ENCODE data around the gene STAC2.
"Not testable (repeated sequence)": the region's sequence is repeated elsewhere in the genome, so short reads cannot be mapped to it uniquely, and the experiment has no call there.

Gene STAC2, protein sequence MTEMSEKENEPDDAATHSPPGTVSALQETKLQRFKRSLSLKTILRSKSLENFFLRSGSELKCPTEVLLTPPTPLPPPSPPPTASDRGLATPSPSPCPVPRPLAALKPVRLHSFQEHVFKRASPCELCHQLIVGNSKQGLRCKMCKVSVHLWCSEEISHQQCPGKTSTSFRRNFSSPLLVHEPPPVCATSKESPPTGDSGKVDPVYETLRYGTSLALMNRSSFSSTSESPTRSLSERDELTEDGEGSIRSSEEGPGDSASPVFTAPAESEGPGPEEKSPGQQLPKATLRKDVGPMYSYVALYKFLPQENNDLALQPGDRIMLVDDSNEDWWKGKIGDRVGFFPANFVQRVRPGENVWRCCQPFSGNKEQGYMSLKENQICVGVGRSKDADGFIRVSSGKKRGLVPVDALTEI

DNA sequence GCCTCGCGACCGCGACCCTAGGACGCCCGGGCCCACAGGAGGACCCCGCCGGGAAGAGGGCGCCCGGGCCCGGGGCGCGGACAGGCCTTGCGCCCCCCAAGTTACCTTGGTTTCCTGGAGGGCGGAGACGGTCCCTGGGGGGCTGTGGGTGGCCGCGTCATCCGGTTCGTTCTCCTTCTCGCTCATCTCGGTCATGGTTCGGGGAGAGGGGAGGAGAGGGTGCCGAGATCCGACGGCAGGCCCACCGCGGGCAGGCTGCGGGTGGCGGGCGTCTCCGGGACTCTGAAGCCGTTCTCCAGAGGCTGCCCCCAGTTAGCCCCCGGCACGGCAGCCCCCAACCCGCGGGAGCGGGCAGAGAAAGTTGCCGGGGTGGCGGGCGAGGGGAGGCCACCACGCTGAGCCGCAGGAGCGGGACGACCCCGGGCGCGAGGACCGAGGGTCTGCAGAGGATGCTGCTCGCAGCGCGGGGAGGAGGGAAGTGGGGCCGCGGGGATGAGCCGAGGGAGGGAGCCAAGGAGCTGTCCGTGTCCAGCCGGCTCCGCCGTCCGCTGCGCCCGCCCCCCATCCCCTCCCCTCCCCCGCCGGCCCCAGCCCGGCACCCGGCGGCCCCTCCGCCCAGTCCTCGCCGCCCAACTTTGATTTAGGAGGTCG, at the start of gene STAC2:
TSS of gene STAC2 (minus strand) at position 638 of the 651 bp plus-strand sequence. CDS start at position 195, 443 bp downstream.
- DNase-seq = peak in 1 of 3 experiments; percentile 41

DNA sequence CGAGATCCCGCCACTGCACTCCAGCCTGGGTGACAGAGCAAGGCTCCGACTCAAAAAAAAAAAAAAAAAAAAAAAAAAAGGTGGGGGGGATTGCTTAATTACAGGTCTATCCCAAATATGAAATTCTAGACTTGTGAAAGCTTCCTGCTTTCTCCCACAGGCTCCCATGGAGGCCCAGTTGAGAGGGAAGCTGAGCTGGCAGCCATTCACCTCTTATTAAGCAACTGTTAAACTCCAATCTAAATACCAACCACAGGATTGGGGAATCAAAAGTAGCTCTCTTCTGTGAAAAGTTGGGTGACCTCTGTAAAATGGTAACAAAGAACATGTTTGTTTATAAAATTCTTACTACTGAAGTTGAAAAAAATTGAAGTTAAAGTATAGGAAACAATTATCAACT, 45.8 kb upstream of the STAC2 start:
- DNase-seq = no peak

DNA sequence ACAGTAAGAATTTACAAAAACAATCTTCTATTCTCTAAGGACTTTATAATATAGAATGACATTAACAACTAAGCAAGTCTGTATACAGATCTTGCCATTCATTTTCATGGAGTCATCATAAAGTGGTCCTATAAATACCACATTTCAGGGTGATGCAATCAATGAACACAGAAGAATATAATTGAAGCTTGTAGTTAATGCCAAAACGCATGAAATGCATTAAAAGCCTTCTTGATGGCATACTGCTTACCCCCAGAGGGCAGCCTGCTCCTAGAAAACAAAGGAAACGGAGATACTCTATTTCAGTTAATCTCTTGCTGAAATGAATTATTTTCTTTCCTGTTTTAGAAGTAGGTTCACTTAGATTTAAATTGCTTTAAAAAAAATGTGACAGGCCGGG, 45.2 kb upstream of the STAC2 start:
- peak in 1 of 3 experiments; percentile 5 for DNase-seq

DNA sequence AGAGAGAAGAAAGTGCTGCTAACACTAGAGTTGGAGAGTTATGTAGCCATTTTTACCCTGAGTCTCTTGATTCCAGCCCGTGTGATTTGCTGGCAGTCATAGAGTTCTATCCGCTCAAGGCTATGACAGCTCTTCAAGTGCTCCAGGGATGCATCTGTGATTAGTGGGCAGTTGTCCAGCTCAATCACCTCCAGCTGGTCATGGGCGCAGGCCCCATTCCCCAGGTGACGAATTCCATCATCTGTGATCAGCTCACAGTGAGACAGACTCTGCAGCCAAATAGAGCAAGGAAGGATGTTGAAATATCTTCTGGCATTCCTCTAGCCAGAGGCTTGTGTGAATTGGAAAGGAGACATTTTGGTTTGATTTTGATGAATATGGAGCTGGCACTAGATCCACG, 38.4 kb upstream of the STAC2 start:
- DNase-seq = no peak

DNA sequence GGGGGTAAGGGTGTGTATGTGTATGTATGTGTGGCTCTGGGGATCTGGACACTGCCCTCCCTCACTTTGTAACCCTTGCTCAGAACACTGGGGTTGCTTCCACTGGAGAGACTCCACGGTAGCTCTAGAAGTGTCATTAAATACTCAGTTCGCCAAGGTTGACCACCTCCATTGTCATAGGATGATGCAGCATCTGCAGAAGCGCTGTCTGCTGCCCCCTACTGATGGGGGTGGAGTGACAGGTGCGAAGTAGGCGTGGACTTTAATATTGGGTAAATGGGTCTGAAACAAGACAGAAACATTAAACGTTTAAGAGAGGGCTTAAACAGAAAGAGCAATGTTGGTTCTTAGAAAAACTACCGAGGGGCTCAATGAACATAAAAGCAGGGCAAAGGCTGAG, 35.5 kb upstream of the STAC2 start:
- peak in 2 of 3 experiments; percentile 9 to 16 for DNase-seq

DNA sequence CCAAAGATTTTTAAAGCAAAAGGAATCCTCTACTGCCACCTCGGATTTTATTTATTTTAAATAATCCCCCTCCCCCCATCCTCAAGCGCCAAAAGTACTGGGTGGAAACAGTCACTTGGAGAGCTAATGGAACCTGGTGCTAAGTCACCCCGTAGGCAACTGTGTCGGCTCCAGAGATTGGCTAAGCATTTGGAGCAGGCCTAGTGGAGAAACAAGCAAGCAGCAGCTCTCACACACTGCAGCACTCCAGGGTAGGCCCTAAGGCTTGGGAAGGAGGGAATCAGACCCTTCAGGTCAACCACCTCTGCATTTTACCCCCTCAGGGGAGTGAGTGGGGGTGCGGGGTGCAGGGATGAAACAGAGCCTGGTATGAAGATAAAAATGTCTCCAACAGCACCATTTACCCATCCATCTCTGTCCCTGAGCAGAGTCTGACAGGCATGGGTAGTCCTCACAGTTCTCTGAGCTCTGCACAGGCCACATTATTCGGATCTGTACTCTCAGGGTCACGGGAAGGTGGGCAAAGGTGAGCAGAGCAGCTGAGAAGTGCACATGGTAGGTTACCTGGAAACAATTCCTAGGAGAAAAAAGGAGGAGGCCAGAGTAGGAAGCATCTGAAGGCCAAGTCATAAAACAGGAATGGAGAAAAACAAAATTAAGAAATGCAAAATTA, 27.2 kb upstream of the STAC2 start:
- no peak for DNase-seq

DNA sequence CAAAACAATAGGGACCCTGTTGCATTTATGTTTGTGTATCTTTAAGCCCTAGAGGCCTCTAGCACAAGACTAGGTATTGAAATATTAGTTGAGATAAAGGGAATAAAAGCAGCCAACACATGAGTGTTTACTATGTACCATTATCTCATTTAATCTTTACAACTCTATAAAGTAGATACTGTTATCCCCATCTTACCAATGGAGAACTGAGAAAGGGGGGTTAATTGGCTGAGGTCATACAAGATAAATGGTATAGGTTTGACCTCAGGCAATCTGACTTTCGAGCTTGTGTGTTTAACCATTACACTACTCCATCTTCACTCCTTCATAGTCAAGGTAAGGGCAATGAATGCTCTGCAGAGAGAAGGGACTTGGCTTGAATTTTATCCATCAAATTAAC, 26.3 kb upstream of the STAC2 start:
- no peak for DNase-seq

DNA sequence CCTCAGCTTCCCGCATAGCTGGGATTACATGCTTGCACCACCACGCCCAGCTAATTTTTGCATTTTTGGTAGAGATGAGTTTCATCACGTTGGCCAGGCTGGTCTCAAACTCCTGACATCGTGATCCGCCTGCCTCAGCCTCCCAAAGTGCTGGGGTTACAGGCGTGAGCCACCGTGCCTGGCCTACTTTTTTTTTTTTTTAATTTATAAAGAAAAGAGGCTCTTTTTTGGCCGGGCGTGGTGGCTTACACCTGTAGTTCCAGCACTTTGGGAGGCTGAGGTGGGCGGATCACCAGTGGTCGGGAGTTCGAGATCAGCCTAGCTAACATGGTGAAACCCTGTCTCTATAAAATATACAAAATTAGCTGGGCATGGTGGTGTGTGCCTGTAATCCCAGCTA, 24.3 kb upstream of the STAC2 start:
- DNase-seq = not testable (repeated sequence)

DNA sequence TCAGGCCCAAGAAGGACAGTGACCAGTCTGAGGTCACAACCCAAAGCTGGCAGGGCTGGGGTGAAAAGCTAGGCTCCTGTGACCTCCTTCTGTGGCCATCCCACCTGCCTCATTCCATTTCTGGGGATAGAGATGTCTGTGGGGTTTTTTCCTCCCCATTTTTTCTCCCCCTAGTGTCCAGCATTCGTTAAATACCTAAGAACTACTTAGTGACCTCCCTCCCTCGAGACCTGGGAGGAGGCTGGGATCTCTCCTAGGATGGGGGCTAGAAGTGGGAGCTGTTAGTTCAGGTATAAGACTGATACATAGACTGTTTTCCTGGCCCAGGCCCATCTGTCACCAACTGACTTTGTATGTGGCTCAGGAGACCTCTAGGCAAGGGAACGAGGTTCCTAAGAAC, 20.5 kb upstream of the STAC2 start:
- DNase-seq = no peak

DNA sequence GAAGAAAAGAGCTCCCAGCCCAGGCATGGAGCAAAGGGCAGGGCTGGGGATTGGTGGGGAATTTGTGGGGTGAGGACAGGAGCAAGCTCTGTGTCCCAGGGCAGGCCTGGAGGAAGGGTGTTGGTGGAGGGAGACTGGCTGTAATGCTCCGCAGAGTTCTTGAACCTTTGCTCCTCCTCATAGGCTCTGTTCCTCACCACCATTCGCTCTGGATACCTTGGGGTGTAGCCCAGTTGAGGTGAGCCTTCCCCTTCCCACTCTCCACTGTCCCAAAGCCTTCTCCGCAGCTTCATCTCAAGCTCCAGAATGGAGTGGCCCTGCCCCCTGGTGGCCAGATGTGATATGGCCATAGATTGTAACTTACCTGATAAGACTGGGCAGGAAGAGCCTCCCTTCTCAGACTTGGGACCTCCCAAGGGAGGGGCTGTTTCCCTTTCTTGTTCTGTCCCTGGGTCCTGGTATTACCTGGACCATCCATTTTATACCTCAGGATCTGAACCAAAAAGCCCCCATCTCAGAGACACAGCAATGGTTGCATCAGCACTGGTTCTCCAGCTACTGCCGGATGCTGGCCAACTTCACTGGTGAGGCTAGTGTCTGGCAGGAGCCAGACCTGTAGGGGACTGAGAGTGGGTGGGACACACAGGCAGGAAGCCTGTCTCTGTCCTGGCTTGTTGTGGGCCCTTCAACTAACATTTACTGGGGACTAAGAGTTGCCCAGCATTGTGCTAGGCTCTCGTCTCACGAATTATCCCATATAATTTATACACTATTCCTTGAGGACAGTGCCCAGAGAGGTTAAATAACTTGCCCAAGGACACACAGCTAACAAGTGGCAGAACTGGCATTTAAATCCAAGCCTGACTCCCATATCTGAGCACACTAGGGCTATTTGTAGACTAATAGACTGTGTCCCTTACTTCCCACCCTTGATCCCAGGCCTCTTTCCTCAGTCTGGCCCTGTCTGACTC, 19.1 kb upstream of the STAC2 start:
- peak; percentile 65 to 88 (median 85) for DNase-seq

DNA sequence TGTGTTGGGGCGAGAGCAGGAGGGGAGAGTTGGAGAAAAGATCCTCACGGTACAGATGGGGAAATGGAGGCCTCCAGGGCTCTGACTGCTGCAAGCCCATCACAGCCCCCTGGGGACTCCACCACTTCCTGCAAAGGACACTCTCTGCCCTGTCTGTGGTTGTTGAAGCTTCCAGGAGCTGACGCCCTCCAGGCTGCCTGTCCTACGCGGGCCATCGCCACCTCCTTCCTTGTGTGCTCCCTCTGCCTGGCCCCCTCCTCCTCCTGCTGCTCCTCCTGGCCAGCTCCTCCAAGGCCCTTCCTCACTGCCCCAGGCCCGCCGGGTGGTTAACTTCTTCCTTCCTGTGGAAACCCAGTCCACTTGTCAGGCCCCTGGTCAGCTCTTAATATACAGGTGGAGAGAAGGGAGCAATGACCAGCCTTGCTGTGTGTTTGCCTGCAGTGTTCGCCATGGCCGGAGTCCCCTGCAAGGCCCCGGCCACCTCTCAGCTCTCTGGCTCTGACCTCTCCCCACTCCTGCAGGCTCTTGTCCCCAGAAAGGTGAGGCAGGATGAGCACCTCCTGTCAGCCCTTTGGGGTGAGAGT, 18.4 kb upstream of the STAC2 start:
- no peak for DNase-seq

DNA sequence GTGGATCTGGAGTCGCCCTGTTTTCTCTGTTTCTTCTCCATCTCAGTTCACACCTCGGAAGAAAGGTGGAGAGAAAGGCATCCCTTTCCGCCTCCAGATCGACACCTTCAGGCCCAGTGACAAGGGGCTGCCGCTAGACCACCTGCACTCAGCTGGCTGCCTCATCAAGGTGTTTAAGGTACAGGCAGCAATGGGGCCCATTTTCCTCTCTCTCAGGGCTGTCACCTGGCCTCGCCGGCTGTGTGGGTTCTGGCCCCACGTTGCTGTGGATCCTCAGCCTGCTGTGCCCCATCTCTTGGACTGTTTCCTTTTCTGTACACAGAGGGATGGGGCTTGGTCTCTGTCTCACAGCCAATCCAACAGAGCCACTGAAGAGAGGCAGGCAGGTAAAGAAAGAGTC, 17.4 kb upstream of the STAC2 start:
- no peak for DNase-seq

DNA sequence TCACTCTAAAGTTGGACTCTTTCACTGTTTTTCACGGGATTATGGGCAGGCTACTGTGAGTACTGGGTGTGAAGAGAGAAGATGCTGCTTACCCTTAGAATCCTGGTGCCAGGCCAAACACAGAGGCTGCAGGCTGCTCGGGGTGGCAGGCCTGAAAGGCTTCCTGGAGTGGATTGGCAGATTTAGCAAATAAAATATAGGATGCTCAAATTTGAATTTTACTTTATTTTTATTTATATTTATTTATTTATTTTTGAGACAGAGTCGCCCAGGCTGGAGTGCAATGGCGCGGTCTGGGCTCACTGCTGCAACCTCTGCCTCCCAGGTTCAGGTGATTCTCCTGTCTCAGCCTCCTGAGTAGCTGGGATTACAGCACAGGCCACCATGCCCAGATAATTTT, 14.9 kb upstream of the STAC2 start:
- no peak for DNase-seq

DNA sequence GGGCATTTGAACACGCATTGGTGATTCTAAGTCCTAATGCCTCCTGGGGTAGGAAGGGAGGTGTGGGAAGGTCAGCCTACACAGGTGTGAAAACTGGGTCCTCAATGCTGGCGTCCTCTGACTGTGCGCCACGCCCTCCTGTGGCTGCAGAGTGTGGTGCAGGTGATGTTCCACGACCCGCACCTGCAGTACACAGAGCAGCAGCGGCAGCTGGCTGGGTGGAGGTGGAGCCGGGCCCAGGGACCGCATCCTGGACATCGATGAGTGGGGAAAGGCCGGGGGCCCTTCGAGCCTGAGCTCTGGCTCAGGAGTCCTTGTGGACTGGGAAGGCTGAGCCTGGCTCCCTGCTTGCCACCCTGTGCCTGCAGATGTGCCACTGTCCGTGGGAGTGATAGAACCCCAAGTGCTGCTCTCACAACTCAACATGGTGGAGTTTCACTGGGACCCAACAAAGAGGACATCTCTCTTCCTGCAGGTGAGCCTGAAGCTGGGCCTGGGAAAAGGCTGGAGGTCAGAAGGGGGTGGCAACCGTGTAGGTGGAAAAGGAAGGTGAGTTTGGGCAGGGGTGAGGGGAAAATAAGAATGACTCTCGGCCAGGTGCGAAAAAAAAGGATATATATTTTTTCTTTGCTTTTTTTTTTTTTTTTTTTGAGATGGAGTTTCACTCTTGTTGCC, 14.0 kb upstream of the STAC2 start:
- peak; percentile 36 to 69 (median 36) for DNase-seq

DNA sequence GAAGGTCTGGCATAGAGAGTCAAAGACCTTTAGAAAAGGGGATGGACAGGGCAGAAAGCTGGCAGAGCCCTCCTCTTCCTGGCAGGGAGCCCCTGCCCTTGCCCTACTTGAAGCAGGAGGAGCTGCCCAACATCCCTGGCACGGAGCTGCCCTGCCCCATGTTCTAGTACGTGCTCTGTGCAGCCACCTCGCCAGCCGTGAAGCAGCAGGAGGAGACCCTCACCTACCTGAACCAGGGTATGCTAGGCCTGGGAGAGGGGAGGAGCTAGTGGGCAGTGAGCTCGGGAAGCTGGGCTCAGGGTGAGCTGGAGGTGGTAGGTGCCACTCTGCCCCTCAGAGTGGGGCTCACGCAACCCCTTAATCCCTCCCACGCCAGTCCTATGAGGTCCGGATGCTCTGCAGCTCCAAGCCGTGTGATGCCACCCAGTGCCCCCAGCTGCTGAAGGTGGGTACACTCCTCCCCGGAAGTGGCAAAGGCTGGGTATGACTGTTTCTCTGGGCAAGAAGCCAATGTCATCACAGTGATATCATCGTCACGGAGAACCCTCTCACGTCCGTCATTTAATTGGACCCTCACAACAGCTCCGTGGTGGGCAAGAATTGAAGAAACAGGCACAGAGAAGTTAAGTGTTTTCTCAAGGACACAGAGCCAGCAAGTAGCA, 12.7 kb upstream of the STAC2 start:
- peak in 2 of 3 experiments; percentile 53 to 77 for DNase-seq

DNA sequence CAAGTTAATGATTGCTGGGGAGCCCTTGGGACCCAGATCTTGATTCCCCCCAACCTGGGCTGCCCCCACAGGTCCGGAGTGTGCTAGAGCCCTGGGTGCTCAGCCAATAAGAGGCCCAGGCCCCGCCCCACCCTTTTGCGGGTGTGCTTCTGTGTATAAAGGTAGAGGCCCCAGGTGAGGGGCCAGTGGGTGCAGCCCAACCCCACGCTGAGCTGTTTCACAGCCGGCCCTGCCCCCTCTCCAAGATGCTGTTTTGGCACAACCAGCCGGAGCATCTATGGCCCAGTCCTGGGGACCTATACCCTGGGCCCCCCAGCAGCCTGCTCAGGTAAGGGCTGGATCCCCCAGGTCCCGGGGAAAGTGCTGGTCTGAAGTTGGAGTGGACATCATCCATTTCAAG, 11.8 kb upstream of the STAC2 start:
- no peak for DNase-seq

DNA sequence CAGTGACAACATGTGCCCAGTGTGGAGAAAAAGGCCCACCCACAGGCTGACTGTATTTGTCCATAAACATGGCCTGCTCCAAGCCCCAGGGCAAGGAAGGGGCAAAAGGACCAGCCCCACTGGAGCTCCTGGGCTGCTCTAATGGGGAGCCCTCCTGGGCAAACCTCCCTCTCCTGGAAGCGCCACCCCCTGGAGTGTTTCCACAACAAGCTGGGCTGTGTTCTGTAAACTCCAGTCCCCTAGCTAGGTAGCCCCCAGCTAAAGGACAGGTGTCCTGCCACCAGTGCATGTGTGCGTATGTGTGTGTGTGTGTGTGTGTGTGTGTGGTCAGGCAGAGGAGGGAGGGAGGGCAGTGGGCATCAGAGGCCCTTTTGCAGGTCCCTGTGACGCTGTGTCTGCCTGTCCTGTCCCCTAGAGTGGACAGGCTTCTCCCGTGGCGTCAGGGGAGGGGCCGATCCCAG, 11.3 kb upstream of the STAC2 start:
- DNase-seq = peak in 2 of 3 experiments; percentile 77 to 92

DNA sequence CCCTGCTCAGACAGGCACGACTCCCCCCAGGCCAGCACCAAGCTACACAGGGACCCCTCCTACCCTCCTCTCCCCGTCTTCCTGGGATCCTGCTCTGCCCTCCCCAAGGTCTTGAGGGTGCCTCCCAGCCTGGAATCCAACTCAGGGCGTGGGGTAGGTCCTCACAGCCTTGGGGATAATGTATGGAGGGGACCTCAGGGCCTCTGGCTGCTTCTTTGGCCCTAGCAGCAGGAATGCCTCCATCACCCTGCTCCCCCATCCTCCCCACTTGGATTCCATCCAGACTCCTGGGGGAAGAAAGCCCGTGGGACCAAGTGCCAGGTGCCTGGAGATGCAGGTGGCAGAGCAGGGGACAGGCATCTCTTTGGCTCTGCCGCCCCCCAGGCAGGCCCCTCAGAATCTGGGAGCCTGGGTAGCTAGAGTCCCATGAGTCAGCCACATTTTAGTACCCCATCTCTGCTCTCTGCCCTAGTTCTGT, 10.7 kb upstream of the STAC2 start:
- peak in 2 of 3 experiments; percentile 72 to 84 for DNase-seq

DNA sequence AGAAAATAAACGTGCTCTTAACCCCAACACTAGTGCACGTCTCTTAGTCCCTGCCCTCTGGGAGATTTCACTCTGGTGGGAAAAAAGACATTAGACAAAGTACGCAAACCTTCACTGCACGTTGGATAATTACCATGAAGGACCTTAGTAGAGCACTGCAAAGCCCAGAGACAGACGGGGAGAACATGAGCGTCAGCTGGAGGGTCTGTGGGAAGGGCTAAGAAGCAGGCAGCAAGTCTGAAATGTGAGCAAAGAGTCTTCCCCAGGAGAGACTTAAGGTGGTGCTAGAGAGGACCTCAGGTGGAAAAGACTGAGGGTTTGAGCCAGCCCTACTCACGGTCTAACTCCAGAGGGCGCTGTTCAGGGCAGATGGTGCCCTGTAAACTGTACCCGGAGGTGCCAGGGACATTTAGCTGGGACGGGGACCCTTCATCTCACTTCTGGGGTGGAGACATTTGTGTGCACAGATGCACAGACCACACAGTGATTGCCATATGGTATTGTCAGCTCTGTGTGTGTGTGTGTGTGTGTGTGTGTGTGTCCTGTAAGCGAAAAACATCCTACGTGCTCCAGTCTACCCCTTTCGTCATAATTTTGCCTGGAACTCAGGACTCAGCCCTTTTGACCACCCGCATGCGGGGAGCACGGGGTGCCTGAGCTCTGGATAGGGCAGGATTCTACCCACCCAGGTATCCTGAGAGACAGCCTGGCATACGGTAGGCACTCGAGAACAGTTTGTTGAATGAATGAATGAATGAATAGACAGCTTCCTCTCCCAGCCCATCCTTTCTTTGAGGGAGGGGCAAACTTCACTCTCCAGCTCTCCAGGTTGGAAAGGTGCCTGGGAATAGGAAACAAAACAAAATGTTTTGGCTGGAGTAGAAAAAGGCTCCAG, 10.1 kb upstream of the STAC2 start:
- peak; percentile 17 to 68 (median 36) for DNase-seq
